B cell (primary cell): ENCODE data around the gene TBC1D23. TPM values are rescaled to one million over a fixed set of nuclear protein-coding genes. Genes with fewer than 3 reads are reported as not detected.

Experiments
- ATAC-seq: fragments of 200-7000 bp; cut with Tn5 transposase; one replicate; pipeline ENCODE4 v1.10.0; 2021; ENCODE audit warnings: low read depth, mild to moderate bottlenecking, moderate number of reproducible peaks, moderate library complexity
- CTCF ChIA-PET: fragments of 350-600 bp; sonication (Branson Sonifier 250); formaldehyde crosslinking; loops from one replicate; lab custom pipeline; 2021; ENCODE audit warnings: antibody characterized with exemption, inconsistent platforms; lab: Charles Lee
- POLR2A ChIA-PET: fragments of 350-600 bp; sonication (Branson Sonifier 250); formaldehyde crosslinking; loops from one replicate; lab custom pipeline; 2021; ENCODE audit warnings: antibody characterized with exemption; lab: Charles Lee
- DNase-seq: peaks from one replicate; pipeline ENCODE4 v3.0.0; 2013
- H2AFZ ChIP-seq: 2 replicates; pipeline ENCODE4 v1.6.1; 2012; ENCODE audit warnings: mild to moderate bottlenecking, low read depth, low read length; ENCODE audit not compliant: insufficient read depth, poor library complexity, severe bottlenecking
- H3K27ac ChIP-seq, 2 donors: 1 replicate in 1 of 2; 2 replicates in 1 of 2; pipeline ENCODE4 v1.5.1; 2012 to 2013; ENCODE audit warnings: low read length in 2 of 2, mild to moderate bottlenecking in 2 of 2, moderate library complexity in 1 of 2
- H3K27me3 ChIP-seq, 4 experiments: fragments of 200-600 bp in 1 of 4; sonication (generic) in 1 of 4; replicated peaks in 1 of 4; 1 replicate in 2 of 4; 2 replicates in 2 of 4; pipeline versions ENCODE4 v1.6.1 to v1.7.0; 2013 to 2016; ENCODE audit warnings: low read length in 3 of 4, mild to moderate bottlenecking in 2 of 4, mixed read lengths in 1 of 4, moderate library complexity in 1 of 4; ENCODE audit not compliant: insufficient read depth in 4 of 4, control insufficient read depth in 3 of 4; ENCODE audit errors: control extremely low read depth in 1 of 4
- H3K36me3 ChIP-seq, 2 experiments: replicated peaks in 1 of 2; 1 replicate in 1 of 2; 2 replicates in 1 of 2; pipeline versions ENCODE4 v1.6.1 to v1.7.1; 2013; ENCODE audit warnings: low read length in 1 of 2; ENCODE audit not compliant: insufficient read depth in 2 of 2, control insufficient read depth in 1 of 2; ENCODE audit errors: control extremely low read depth in 1 of 2, extremely low read depth in 1 of 2
- H3K4me1 ChIP-seq, 2 donors: fragments of 200-600 bp in 1 of 2; sonication (generic) in 1 of 2; 1 replicate in 1 of 2; 2 replicates in 1 of 2; pipeline versions ENCODE4 v1.5.1 to v1.6.1; 2013 to 2017; ENCODE audit warnings: low read length in 2 of 2; ENCODE audit not compliant: control insufficient read depth in 2 of 2, insufficient read depth in 2 of 2
- H3K4me2 ChIP-seq: replicated peaks from 2 replicates; pipeline ENCODE3; 2012; ENCODE audit warnings: mild to moderate bottlenecking, low read depth, low read length; ENCODE audit not compliant: poor library complexity, severe bottlenecking
- H3K4me3 ChIP-seq, 5 experiments: fragments of 200-600 bp in 1 of 5; sonication (generic) in 1 of 5; 1 replicate in 3 of 5; 2 replicates in 2 of 5; pipeline versions ENCODE4 v1.5.1 to v1.7.0; 2011 to 2016; ENCODE audit warnings: low read length in 4 of 5, mild to moderate bottlenecking in 4 of 5, low read depth in 2 of 5, control low read depth in 1 of 5, moderate library complexity in 1 of 5; ENCODE audit not compliant: insufficient read depth in 1 of 5; ENCODE audit errors: control extremely low read depth in 1 of 5, extremely low read depth in 1 of 5
- H3K79me2 ChIP-seq: fragments of 200-600 bp; sonication (generic); one replicate; pipeline ENCODE4 v1.6.0; 2016; ENCODE audit warnings: low read length; ENCODE audit not compliant: control insufficient read depth, insufficient read depth
- H3K9ac ChIP-seq: fragments of 200-600 bp; sonication (generic); 2 replicates; pipeline ENCODE4 v1.6.1; 2017; ENCODE audit warnings: mild to moderate bottlenecking, low read length, moderate library complexity
- H3K9me3 ChIP-seq, 3 donors: one replicate each; pipeline versions ENCODE4 v1.6.1 to v1.7.1; 2013; ENCODE audit warnings: low read length in 2 of 3; ENCODE audit not compliant: control insufficient read depth in 2 of 3, insufficient read depth in 1 of 3; ENCODE audit errors: control extremely low read depth in 1 of 3
- H4K20me1 ChIP-seq: 2 replicates; pipeline ENCODE4 v1.6.0; 2012; ENCODE audit warnings: mild to moderate bottlenecking, low read length; ENCODE audit not compliant: insufficient read depth, control insufficient read depth, poor library complexity, severe bottlenecking
- H3K27ac Mint-ChIP-seq: one replicate; pipeline ENCODE4 v1.8.0; 2021; ENCODE audit warnings: mixed read lengths
- H3K27me3 Mint-ChIP-seq: one replicate; pipeline ENCODE4 v1.8.0; 2021; ENCODE audit warnings: mixed read lengths
- H3K4me1 Mint-ChIP-seq: one replicate; pipeline ENCODE4 v1.8.0; 2021; ENCODE audit warnings: mixed read lengths
- H3K4me3 Mint-ChIP-seq: one replicate; pipeline ENCODE4 v1.8.0; 2021; ENCODE audit warnings: mixed read lengths
- H3K9me3 Mint-ChIP-seq: one replicate; pipeline ENCODE4 v1.8.0; 2022; ENCODE audit warnings: mixed read lengths; ENCODE audit not compliant: insufficient read depth
- CTCF ChIP-seq: fragments of 200-600 bp; IDR thresholded peaks from one replicate; pipeline ENCODE4 v1.8.0; 2022; ENCODE audit warnings: antibody characterized with exemption, mild to moderate bottlenecking
- EZH2 ChIP-seq: IDR thresholded peaks from 2 replicates; pipeline ENCODE4 v1.6.1; 2012; ENCODE audit warnings: borderline replicate concordance, low read depth, mild to moderate bottlenecking, moderate library complexity, low read length; ENCODE audit not compliant: insufficient read depth, poor library complexity, severe bottlenecking
- WGBS: methylation state at CpG from one replicate; pipeline ENCODE4 v1.1.5; 2013; ENCODE audit warnings: missing lambda C conversion rate; ENCODE audit not compliant: insufficient coverage; 5-methylcytosine and 5-hydroxymethylcytosine counted together
- intact Hi-C: fragments of 100-400 bp; cut with micrococcal nuclease; formaldehyde crosslinking; loops from one replicate; pipeline ENCODE4 v1.10.0; 2022
- polyA plus RNA-seq: library from polyadenylated mRNA; depleted of rRNA; stranded (reverse); fragments of >200 nt; gene quantifications from 2 replicates; pipeline ENCODE4 v1.2.3, GENCODE V29; 2012
- total RNA-seq, 2 donors: library from RNA; stranded (reverse); fragments of 120-200 nt in 1 of 2; gene quantifications; 1 replicate in 1 of 2; 2 replicates in 1 of 2; pipeline versions ENCODE4 v1.2.3 to v1.2.4, GENCODE V29; 2013 to 2022

Gene TBC1D23
- total and polyA plus RNA-seq, 2 donors (not counting 1 experiment from before 2014, with no cell fraction given), result 7.2 to 36.5 TPM

- no peak overlapping the region for H3K4me3 ChIP-seq
- no peak overlapping the region for H3K27ac ChIP-seq
- H3K27me3 ChIP-seq, result no peaks in the 10 kb centered on the region
- peaks cover 77% of the 10 kb centered on the region for H3K79me2 ChIP-seq
- H3K9me3 ChIP-seq, result no peaks in the 10 kb centered on the region
- H3K9me3 Mint-ChIP-seq, result no peaks in the 10 kb centered on the region
- peaks cover 24% of the 10 kb centered on the region for H4K20me1 ChIP-seq
- H3K27ac Mint-ChIP-seq, result no peak overlapping the region
- H3K4me1 ChIP-seq, result peaks cover 9 to 17% of the 10 kb centered on the region in 2 donors
- POLR2A ChIA-PET, result no interaction called here
- intact Hi-C loops, result loop anchor here (10.0 kb wide), 1 partner anchor 1359 kb away; the partner anchor contains the start of gene DCBLD2
- H3K9ac ChIP-seq, result no peak overlapping the region
- H3K4me2 ChIP-seq, result no peak overlapping the region
- ATAC-seq (no peak), DNase-seq (no peak)
- H3K4me1 Mint-ChIP-seq, result peaks cover 49% of the 10 kb centered on the region
- TF ChIP-seq CTCF (no peak), EZH2 (no peak)
- H2AFZ ChIP-seq, result no peak overlapping the region
- H3K4me3 Mint-ChIP-seq, result no peak overlapping the region
- H3K27me3 Mint-ChIP-seq, result no peaks in the 10 kb centered on the region
- CTCF ChIA-PET, result interaction anchor here (2.2 kb wide), 1 partner anchor 9 kb away, joined by 6 read pairs; no protein-coding TSS in a partner anchor
- no peaks in the 10 kb centered on the region for H3K36me3 ChIP-seq
- WGBS, result 94% methylated on average over 2 of the region's 2 CpGs
Measured at GRCh38 chr3:100263583-100263982, 2.8 kb downstream of the TBC1D23 start.

- H3K27ac ChIP-seq, result no peak overlapping the region
- CTCF ChIA-PET, result interaction anchor here (0.7 to 2.2 kb wide), 2 partner anchors 10 to 432 kb away, joined by 5 to 6 read pairs; no protein-coding TSS in a partner anchor
- H3K36me3 ChIP-seq, result no peaks in the 10 kb centered on the region
- H2AFZ ChIP-seq, result no peak overlapping the region
- intact Hi-C loops, result loop anchor here (10.0 kb wide), 1 partner anchor 1359 kb away; the partner anchor contains the start of gene DCBLD2
- peaks cover 49% of the 10 kb centered on the region for H3K4me1 Mint-ChIP-seq
- 100% methylated on average over 1 of the region's 2 CpGs for WGBS
- no peak overlapping the region for H3K27ac Mint-ChIP-seq
- H3K4me2 ChIP-seq, result no peak overlapping the region
- peaks cover 83% of the 10 kb centered on the region for H3K79me2 ChIP-seq
- no peak for DNase-seq
- H3K4me3 ChIP-seq, result no peak overlapping the region
- ATAC-seq, result no peak
- H3K27me3 Mint-ChIP-seq, result no peaks in the 10 kb centered on the region
- H4K20me1 ChIP-seq, result peaks cover 27% of the 10 kb centered on the region
- TF ChIP-seq CTCF (no peak), EZH2 (no peak)
- no peaks in the 10 kb centered on the region for H3K9me3 ChIP-seq
- POLR2A ChIA-PET, result no interaction called here
- H3K27me3 ChIP-seq, result no peaks in the 10 kb centered on the region
- no peaks in the 10 kb centered on the region for H3K9me3 Mint-ChIP-seq
- peaks cover 9 to 17% of the 10 kb centered on the region in 2 donors for H3K4me1 ChIP-seq
- no peak overlapping the region for H3K9ac ChIP-seq
- H3K4me3 Mint-ChIP-seq, result no peak overlapping the region
Measured at GRCh38 chr3:100264242-100264641, 3.5 kb downstream of the TBC1D23 start.
